ENCODE data around the gene SLC6A7.

Gene SLC6A7

DNA sequence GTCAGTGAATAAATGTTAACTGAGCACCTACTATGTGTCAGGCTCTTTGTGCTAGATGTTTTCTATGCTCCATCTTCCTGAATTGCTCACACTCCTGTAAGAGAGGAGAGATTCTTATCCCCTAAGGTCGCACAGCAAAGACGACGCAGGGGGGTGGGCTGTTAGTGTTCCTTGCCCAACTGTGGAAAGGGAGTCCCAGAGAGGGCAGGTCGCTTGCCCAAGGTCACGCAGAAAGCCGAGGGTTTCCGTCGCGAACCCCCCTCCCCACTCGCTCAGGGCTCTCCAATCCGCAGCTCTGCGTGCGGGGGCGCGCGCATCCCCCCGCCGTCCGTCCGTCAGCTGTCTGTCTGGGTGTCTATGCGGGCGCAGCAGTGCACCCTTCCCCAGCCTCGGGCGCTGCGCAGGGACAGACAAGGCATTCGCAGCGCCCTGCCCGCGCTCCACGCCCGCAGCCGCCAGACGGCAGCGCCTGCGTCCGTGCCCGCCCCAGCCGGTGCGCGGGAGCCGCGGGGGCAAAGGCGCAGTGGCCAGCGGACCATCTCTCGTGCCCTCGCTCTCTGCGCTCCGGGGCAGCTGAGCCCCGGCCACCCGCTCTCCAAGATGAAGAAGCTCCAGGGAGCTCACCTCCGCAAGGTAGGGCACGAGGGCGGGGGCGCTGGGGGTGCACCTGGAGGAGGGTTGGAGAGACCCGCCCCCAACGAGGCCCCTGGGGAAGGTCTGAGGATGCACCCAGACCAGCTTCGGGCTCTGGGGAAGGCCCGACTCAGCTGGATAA is at the start of gene SLC6A7:
SLC6A7 (plus strand) TSS at position 335 of the 775 bp plus-strand sequence; CDS start at position 601, 266 bp downstream.
- no peak for DNase-seq (ENCODE audit: extremely low read depth in 1 of 2, low read depth in 1 of 2)

DNA sequence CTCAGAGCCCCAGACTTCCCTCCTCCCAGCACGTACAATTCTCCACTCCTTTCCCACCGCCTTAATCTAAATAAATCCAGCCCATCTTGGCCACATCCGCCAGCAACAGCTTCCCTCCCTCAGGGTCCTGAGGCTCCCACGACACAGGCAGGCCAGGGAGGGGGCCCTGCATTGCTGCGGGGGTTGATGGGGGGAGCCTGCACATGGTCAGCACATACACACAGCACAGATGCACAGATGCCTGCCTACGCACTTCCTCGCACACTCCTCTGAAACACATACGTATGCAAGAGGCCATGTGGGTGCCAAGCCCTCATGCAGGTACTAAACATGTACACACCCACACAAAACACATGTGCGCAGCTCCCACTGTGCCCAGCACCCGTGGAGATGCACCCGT is 49.0 kb upstream of the SLC6A7 start:
- DNase-seq (ENCODE audit: extremely low read depth in 1 of 2, low read depth in 1 of 2) = no peak

DNA sequence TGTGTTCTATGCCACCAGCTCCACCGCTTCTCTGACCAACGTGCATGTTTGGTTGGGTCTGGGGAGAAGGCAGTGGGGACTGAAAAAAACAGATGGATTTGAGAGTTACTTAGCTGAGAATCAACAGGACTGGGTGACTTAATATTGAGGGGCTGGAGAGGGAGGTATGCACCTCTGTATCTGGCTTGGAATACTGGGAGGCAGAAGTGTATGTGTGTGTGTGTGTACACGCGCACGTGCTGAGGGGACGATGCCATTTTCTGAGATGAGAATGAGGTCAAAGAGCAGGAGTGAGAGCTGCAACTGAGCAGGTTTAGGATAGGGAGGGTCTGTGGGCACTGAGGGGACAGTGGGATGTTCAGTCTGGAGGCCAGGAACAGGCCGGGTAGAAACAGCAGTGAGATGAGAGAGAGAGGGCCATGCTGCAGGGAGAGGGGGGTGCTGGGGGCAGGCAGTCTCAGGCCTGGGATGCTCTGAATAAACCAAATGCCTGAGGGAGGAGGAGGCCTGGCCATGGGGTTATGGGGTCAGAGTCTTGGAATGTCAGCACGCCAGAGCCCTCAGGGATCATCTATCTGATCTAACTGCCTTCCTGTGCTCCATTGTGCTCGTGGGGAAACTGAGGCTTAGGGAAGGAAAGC is 48.2 kb upstream of the SLC6A7 start:
- DNase-seq (ENCODE audit: extremely low read depth in 1 of 2, low read depth in 1 of 2) = no peak

DNA sequence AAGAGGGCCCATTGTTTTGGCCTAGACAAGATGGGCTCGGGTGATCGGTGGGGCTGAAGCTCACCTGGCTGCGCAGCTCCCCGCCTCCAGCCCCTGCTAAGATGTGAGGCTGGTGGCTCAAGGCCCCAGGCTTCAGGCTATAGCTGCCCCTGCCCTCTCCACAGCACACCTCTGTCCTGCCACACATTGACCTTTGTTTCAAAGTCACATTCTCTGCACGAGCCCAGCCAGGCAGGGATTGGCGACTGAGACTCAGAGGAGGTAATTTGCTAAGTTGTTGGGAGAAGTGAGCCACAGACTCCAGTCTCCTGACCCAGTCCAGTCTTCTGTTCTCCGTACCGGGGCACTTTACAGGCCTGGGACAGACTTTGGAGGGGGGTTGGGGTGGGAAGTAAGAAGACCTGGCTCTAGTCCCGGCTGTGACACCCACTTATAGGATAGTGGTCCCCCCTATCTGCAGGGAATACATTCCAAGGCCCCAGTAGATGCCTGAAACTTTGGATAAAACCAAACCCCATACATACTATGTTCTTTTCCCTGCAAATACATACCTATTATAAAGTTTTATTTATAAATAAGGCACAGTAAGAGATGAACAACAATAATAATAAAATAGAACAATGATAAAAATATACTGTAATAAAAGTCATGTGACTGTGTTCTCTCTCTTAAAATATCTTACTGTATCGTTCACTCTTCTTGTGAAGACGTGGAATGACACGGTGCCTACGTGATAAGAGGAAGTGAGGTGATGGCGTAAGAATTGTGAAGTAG is 47.5 kb upstream of the SLC6A7 start:
- no peak for DNase-seq (ENCODE audit: extremely low read depth in 1 of 2, low read depth in 1 of 2)

GRCh38 chr5:150142959-150143349 is 46.9 kb upstream of the SLC6A7 start:
- DNase-seq (ENCODE audit: extremely low read depth in 1 of 2, low read depth in 1 of 2) = no peak

DNA sequence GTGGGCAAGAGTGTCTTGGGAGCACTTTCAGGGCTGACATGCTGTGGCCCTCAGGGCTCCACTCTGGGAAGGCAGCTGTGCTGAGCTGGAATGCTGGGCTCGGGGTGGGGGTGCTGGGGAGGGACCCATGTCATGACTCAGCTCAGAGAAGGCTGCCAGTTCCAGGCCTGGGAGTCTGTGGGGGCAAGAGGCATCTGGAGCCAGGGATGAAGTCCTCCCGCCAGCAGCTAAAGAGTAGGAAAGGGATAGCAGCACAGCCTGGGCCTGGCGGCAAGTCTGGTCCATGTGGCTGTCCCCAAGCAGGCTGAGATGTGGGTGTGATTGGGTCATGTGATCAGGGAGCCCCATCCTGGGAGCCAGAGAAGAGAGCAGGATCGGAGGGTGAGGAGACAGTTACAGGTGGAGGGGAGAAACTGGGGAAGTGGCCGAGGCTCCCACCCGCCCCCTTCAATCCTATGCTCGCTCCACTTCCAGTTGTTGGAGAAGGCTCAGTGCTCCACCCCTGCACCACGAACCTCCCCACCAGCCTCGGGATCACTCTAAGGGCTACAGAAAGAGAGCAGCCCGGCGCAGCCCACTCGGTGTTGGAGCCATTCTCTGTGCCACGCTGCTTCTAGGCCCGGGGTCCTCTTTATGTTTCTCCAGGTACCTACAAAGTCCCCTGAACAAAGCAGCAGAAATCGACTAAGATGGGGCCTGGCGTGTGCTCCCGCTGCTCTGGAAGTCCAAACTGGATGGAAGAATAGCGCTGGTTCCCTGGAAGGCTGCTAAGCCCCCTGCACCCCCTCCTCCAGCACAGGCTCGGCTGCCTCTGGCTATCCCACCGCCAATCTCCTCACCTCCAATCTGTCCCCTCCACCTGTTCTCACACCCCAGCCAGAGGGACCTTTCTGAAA is 46.3 kb upstream of the SLC6A7 start:
- DNase-seq (ENCODE audit: extremely low read depth in 1 of 2, low read depth in 1 of 2) = no peak

- DNase-seq (ENCODE audit: extremely low read depth in 1 of 2, low read depth in 1 of 2) = no peak
Observed at GRCh38 chr5:150144246-150144801, 45.5 kb upstream of the SLC6A7 start.

DNA sequence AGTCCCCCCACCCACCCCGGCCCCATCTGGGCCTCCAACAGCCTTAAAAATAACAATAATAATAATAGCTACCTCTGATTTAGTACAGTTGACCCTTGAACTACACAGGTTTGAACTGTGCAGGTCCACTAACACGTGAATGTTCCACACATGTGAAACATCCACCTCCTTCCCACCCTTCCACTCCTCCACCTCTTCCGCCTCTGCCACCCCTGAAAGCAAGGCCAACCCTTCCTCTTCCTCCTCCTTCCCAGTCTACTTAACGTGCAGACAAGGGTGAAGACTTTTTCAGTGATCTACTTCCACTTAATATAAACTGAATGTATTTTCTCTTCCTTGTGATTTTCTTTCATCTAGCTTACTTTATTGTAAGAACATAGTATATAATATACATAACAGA is 45.0 kb upstream of the SLC6A7 start:
- DNase-seq (ENCODE audit: extremely low read depth in 1 of 2, low read depth in 1 of 2) = no peak

GRCh38 chr5:150146235-150146634 is 43.6 kb upstream of the SLC6A7 start:
- DNase-seq (ENCODE audit: extremely low read depth in 1 of 2, low read depth in 1 of 2) = no peak

DNA sequence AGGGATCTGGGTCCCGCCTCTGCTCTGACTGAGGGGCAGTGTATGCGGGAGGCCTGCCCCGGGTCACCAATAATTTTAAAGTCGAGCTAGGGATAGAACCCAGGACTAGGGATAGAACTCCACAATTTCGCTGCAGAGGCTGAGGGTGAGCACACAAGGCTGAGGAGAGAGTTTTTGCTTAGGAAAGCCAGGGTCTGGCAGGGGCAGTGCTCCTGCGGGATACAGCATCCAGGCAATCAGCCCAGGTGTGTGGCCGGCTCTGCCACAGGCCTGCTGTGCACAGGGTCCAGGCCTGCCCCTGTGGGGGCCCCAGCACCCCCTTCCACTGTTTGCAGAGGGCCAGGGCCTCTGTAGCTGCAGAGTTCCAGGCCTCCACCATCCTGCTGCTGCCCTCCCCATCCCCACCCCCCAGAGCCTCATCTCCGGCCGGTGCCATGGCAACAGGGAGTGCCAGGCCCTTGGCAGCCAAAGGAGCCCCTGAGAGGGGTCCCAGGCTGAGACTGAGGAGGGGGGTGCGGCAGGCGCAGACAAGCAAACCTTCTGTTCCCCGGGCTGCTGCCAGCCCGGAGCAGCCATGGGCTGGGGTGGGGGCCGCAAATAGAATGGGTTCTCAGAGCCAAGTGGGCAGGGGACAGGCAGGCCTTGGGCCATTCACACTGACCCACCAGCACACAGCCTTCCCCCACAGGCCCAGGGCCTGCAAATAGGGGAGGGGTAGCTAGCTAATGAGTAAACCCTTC is 42.8 kb upstream of the SLC6A7 start:
- no peak for DNase-seq (ENCODE audit: extremely low read depth in 1 of 2, low read depth in 1 of 2)

DNA sequence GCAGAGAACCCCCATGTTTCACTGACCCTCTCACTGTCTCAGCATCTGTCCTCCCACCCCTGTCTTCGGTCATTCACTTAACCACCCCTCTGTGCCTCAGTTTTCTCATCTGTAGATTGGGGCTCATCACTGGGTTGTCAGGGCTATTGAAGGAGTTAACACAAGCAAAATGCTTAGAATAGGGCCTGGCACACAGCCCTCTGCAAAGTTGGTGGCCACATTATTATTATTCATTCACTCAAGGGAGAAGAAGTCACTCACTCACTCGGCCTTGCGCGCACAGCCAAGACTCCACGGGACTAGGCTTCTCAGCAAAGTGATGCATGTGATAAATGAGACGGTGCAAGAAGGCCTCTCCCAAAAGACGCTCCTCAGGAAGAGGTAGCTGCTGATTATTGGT is 42.2 kb upstream of the SLC6A7 start:
- no peak for DNase-seq (ENCODE audit: extremely low read depth in 1 of 2, low read depth in 1 of 2)

GRCh38 chr5:150148117-150148927 is 41.5 kb upstream of the SLC6A7 start:
- no peak for DNase-seq (ENCODE audit: extremely low read depth in 1 of 2, low read depth in 1 of 2)

DNA sequence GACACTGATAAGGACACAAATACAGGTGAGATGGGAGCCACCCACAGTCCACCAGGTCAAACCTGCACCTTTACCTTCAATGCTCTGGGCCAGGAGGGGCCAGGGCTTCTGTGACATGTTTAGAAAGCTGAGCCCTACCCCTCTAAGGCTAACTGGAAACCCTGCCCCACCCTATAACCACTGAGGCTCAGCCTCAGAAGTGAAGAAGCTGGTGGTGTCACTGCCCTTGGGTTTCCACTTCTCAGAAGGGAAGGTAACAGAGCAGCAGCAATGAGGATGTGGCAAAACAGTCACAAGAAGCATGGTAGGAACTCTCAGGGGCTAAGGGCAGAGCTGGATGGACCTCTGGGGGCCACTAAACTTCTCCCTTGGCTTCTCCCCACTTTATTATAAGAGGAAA is 40.2 kb upstream of the SLC6A7 start:
- DNase-seq (ENCODE audit: extremely low read depth in 1 of 2, low read depth in 1 of 2) = no peak

DNA sequence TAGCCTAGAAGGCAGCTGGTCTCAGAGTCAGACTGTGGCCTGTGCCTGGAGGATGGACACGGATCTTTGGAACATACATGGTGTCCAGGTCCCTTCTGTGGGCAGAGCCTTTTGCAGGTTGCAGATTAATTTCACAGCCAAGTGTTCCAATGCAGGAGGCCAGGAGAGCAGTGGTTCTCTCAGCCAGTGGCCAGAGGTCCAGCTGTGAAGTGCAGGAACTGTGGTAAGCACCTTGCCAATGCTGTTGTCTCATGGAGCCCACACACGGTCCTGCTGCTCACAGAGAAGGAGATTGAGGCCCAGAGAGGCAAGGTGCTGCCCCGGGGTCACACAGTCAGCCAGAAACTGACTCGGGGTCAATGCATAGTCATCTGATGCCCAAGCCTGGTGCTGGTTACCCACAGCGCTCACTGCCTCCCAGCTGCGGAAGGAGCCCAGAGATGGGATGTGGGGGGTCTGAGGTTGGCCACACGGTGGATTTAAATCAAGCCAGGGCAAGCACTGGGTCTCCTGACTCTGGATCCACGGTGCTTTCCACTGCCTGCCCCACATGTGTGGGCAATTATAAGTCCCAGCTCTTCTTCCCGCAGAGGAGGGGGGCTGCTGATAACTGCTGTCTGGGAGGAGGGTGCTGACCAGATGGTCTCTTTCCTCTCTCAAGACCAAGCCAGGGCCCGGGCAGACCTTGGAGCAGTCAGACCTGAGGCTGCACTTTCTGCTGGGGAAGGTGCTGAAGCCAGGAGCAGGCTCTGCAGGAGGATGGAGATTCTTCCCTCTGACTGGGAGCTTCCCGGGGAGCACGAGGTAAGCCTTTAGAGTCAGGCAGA is 37.0 kb upstream of the SLC6A7 start:
- DNase-seq (ENCODE audit: extremely low read depth in 1 of 2, low read depth in 1 of 2) = no peak

- no peak for DNase-seq (ENCODE audit: extremely low read depth in 1 of 2, low read depth in 1 of 2)
Observed at GRCh38 chr5:150153483-150153882, 36.4 kb upstream of the SLC6A7 start.

DNA sequence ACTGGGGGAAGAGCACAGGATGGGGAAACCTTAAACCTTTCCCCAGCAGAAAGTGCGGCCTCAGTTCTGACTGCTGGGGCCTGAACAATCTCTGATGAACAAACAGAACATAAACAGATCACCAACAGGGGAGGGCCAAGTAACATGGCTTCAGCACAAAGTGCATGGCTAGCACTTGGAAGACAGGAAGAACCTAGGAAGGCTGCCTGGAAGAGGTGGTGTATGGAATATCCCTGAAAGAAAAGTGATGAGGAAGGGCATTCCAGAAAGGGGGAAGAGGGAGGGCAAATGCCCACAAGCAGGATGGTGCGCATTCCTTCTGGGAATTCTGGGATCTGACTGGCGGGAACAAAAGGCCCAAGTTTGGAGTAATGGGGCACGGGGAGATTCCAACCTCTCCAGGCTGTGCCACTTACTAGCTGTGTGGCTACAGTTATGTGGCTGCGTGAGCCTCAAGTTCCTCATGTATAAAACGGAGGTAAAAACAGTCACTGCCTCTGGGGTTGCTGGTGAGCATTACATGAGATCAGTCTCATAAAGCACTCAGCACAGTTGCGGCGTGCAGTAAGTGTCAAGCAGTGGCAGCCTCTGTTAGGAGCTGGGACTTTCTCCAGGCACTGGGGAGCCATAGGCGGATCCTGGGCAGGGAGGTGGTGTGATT is 35.8 kb upstream of the SLC6A7 start:
- no peak for DNase-seq (ENCODE audit: extremely low read depth in 1 of 2, low read depth in 1 of 2)

DNA sequence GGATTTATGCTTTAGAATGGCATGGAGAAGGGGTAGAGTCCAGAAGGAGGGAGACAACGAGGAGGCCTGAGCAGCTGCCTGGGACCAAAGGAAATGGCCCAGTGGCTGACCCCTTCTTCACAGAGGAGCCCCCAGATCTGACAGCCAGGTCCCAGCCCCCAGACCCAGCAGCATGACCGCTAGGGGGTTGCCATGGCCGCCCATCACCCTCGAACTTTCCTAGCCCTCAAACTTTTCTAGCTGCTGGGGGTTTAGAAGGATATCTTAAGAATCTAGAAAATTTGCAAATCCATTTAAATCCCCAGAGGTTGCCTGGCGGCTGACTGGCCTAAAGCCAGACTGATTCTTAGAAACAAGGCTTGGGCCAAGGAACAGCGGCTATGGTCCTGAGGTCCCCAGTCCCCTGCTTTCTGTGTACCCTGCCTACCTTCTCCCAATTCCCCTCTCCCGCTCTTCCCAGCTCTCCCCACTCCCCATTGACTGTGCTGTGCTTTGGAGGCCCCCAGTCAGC is 35.2 kb upstream of the SLC6A7 start:
- DNase-seq (ENCODE audit: extremely low read depth in 1 of 2, low read depth in 1 of 2) = no peak
